SK-N-SH (cell line): Measurements from ENCODE around the gene OR51E2. TPM values are rescaled to one million over a fixed set of nuclear protein-coding genes. Genes with fewer than 3 reads are reported as not detected.

Experiments used
- CTCF ChIA-PET: fragments of 300-600, 350-600 bp; formaldehyde crosslinking; extraction: SDS; loops from one replicate; lab custom pipeline; 2021; lab: Yijun Ruan, JAX
- POLR2A ChIA-PET: fragments of 350-600 bp; sonication (Branson Sonifier 250); formaldehyde crosslinking; extraction: SDS; loops from one replicate; lab custom pipeline; 2020; ENCODE audit warnings: antibody characterized with exemption, inconsistent platforms; lab: Yijun Ruan, JAX
- DNase-seq: peaks from one replicate; pipeline ENCODE4 v3.0.0; 2012
- H2AFZ ChIP-seq: fragments of 200-600 bp; sonication (generic); 2 replicates; pipeline ENCODE4 v1.8.1; 2016; ENCODE audit warnings: antibody characterized with exemption, mild to moderate bottlenecking, low read depth
- H3F3A ChIP-seq: fragments of 200-600 bp; sonication (generic); replicated peaks from 2 replicates; pipeline ENCODE3; 2016; ENCODE audit warnings: antibody characterized with exemption, mild to moderate bottlenecking; ENCODE audit not compliant: insufficient read depth
- H3K27ac ChIP-seq, 2 experiments: fragments of 200-500 bp in 1 of 2; fragments of 200-600 bp in 1 of 2; sonication (Bioruptor generic) in 1 of 2; sonication (generic), shearing (Covaris generic) in 1 of 2; 2 replicates each; pipeline versions ENCODE4 v1.5.1 to v1.6.1; 2014 to 2016; ENCODE audit warnings: low read depth in 2 of 2, inconsistent platforms in 1 of 2, low read length in 1 of 2, mild to moderate bottlenecking in 1 of 2, mixed read lengths in 1 of 2
- H3K27me3 ChIP-seq: fragments of 200-600 bp; sonication (generic), shearing (Covaris generic); 2 replicates; pipeline ENCODE4 v1.6.1; 2016; ENCODE audit warnings: mixed run types; ENCODE audit not compliant: insufficient read depth
- H3K36me3 ChIP-seq, 2 experiments: fragments of 200-500 bp in 1 of 2; fragments of 200-600 bp in 1 of 2; sonication (Bioruptor generic) in 1 of 2; sonication (generic) in 1 of 2; replicated peaks in 1 of 2; 2 replicates each; pipeline versions ENCODE3 to v1.5.1; 2014 to 2016; ENCODE audit warnings: low read length in 1 of 2, mild to moderate bottlenecking in 1 of 2; ENCODE audit not compliant: insufficient read depth in 2 of 2, control insufficient read depth in 1 of 2
- H3K4me1 ChIP-seq, 2 experiments: fragments of 200-500 bp in 1 of 2; fragments of 200-600 bp in 1 of 2; sonication (Bioruptor generic) in 1 of 2; sonication (generic), shearing (Covaris generic) in 1 of 2; 2 replicates each; pipeline versions ENCODE4 v1.5.1 to v1.6.1; 2014 to 2016; ENCODE audit warnings: low read depth in 1 of 2, low read length in 1 of 2, mixed run types in 1 of 2; ENCODE audit not compliant: insufficient read depth in 2 of 2, control insufficient read depth in 1 of 2
- H3K4me2 ChIP-seq: fragments of 200-600 bp; sonication (generic), shearing (Covaris generic); 2 replicates; pipeline ENCODE4 v1.6.1; 2017; ENCODE audit warnings: mixed run types
- H3K4me3 ChIP-seq, 2 experiments: fragments of 200-500 bp in 1 of 2; fragments of 200-600 bp in 1 of 2; sonication (Bioruptor generic) in 1 of 2; sonication (generic), shearing (Covaris generic) in 1 of 2; 2 replicates each; pipeline versions ENCODE4 v1.5.1 to v1.8.1; 2014 to 2016; ENCODE audit warnings: low read depth in 2 of 2, inconsistent platforms in 1 of 2, low read length in 1 of 2, mild to moderate bottlenecking in 1 of 2, mixed read lengths in 1 of 2, moderate library complexity in 1 of 2
- H3K79me2 ChIP-seq: fragments of 200-600 bp; sonication (generic); 2 replicates; pipeline ENCODE4 v1.8.1; 2017; ENCODE audit warnings: mild to moderate bottlenecking; ENCODE audit not compliant: insufficient read depth
- H3K9ac ChIP-seq: fragments of 200-600 bp; sonication (generic); 2 replicates; pipeline ENCODE4 v1.6.1; 2017; ENCODE audit warnings: mixed run types
- H3K9me2 ChIP-seq: fragments of 200-600 bp; sonication (generic); 2 replicates; pipeline ENCODE4 v1.6.1; 2017; ENCODE audit warnings: mixed run types
- H3K9me3 ChIP-seq: fragments of 200-600 bp; sonication (generic); 2 replicates; pipeline ENCODE4 v1.6.1; 2017; ENCODE audit warnings: mixed run types, mild to moderate bottlenecking, moderate library complexity
- H4K20me1 ChIP-seq: fragments of 200-600 bp; sonication (generic); 2 replicates; pipeline ENCODE4 v1.6.1; 2017; ENCODE audit warnings: mild to moderate bottlenecking, mixed run types; ENCODE audit not compliant: insufficient read depth
- CHD2 ChIP-seq: fragments of 150-350 bp; IDR thresholded peaks from 2 replicates; pipeline ENCODE4 v1.6.1; 2018; ENCODE audit warnings: low read length; ENCODE audit not compliant: partially characterized antibody
- ELF1 ChIP-seq: IDR thresholded peaks from 2 replicates; pipeline ENCODE4 v1.4.0; 2012
- EP300 ChIP-seq, 2 experiments: IDR thresholded peaks; 2 replicates each; pipeline versions ENCODE4 v1.4.0 to v1.6.1; 2012; ENCODE audit warnings: borderline replicate concordance in 1 of 2, low read depth in 1 of 2, low read length in 1 of 2
- FOSL2 ChIP-seq: IDR thresholded peaks from 2 replicates; pipeline ENCODE4 v1.4.0; 2012; ENCODE audit warnings: low read depth, mild to moderate bottlenecking, moderate library complexity, borderline replicate concordance
- GATA2 ChIP-seq: sonication (generic); formaldehyde crosslinking; IDR thresholded peaks from 2 replicates; pipeline ENCODE4 v1.5.0; 2020; ENCODE audit warnings: mild to moderate bottlenecking, missing genetic modification reagents
- JUND ChIP-seq: IDR thresholded peaks from 2 replicates; pipeline ENCODE4 v1.4.0; 2012
- MEF2A ChIP-seq: IDR thresholded peaks from 2 replicates; pipeline ENCODE4 v1.4.0; 2012; ENCODE audit warnings: low read depth, borderline replicate concordance
- NFIC ChIP-seq: IDR thresholded peaks from 2 replicates; pipeline ENCODE4 v1.4.0; 2012; ENCODE audit warnings: borderline replicate concordance
- NRF1 ChIP-seq: IDR thresholded peaks from 2 replicates; pipeline ENCODE4 v1.6.1; 2012; ENCODE audit warnings: low read depth, mild to moderate bottlenecking, low read length
- POLR2AphosphoS5 ChIP-seq: IDR thresholded peaks from 2 replicates; pipeline ENCODE4 v1.6.1; 2012; ENCODE audit warnings: low read depth, low read length
- RCOR1 ChIP-seq: fragments of 150-350 bp; IDR thresholded peaks from 2 replicates; pipeline ENCODE4 v1.6.1; 2017; ENCODE audit warnings: antibody characterized with exemption, low read length
- RXRA ChIP-seq: IDR thresholded peaks from 2 replicates; pipeline ENCODE4 v1.4.0; 2012; ENCODE audit warnings: low read depth, mild to moderate bottlenecking, borderline replicate concordance
- SMC3 ChIP-seq: IDR thresholded peaks from 2 replicates; pipeline ENCODE4 v1.6.1; 2012; ENCODE audit warnings: low read depth, low read length, improper control_type of control experiment
- TAF1 ChIP-seq: IDR thresholded peaks from 2 replicates; pipeline ENCODE4 v1.6.1; 2012; ENCODE audit warnings: low read depth, mild to moderate bottlenecking, low read length, moderate library complexity, borderline replicate concordance
- TEAD4 ChIP-seq: IDR thresholded peaks from 2 replicates; pipeline ENCODE4 v1.4.0; 2012; ENCODE audit warnings: mild to moderate bottlenecking, borderline replicate concordance; ENCODE audit not compliant: insufficient read depth
- YY1 ChIP-seq: IDR thresholded peaks from 2 replicates; pipeline ENCODE4 v1.4.0; 2012; ENCODE audit warnings: low read depth, mild to moderate bottlenecking
- WGBS: methylation state at CpG from one replicate; pipeline ENCODE4 v1.1.6; 2017; ENCODE audit warnings: low lambda C conversion rate; 5-methylcytosine and 5-hydroxymethylcytosine counted together
- polyA plus RNA-seq, 3 experiments: library from polyadenylated mRNA; depleted of rRNA; stranded (reverse); fragments of >200 nt; gene quantifications; 2 replicates each; pipeline ENCODE4 v1.2.3, GENCODE V29; 2012
- TF ChIP-seq, protein P1 (sequence below): fragments of 200-600 bp; sonication (generic); IDR thresholded peaks from 2 replicates; pipeline ENCODE4 v1.6.1; 2017; ENCODE audit warnings: antibody characterized with exemption, mild to moderate bottlenecking, moderate library complexity

OR51E2 gene
- polyA plus RNA-seq, 1 of the 3 experiments (the other 2 are of a cell fraction), result not detected

DNA sequence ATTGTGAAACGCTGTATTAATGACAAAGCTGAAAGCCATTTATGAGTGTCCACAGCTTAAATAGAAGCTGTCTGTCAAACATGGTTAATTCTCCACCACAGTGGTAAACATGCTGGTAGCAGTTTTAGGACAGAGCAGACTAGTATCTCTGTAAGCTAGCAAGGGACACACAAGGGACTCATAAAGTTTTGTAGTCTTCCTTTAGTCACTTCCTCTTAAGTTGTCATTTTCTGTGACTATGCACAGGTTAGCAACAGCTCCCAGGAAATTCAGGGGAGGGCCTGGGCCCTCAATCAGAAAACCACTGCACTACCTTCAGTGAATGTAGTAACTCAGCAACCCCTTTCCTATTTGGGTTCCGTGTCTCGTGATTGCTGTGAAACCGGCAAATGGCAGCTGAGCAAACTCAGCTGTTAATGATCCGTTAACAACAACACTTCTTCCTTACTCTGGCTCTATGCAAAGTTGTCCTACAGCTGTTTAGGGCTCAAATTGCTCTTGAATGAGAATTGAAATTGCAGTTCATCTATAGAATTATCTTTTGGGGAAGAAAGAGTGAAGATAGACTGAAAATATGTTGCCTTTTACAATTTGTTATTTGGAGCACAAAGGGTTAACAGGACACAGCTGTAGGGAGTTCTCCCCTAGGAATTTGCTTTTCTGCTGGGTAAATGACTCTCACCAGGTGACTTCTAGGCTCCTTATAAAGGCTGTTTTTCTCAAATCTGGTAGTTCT lies 6.6 kb upstream of the OR51E2 start, which contains the start of gene MMP26:
TSS of gene MMP26 (plus strand) at position 731 of the 736 bp plus-strand sequence.
- WGBS, result 0% methylated on average over 5 of the region's 5 CpGs
- H3K79me2 ChIP-seq, result no peaks in the 10 kb centered on the region
- no peaks in the 10 kb centered on the region for H4K20me1 ChIP-seq
- H3F3A ChIP-seq, result no peaks in the 10 kb centered on the region
- TF ChIP-seq TEAD4 (no peak), MEF2A (no peak), JUND (no peak), POLR2AphosphoS5 (no peak), CHD2 (no peak), SMC3 (no peak), RCOR1 (no peak), TAF1 (no peak), GATA2 (CRISPR knock-in tag) (no peak), RXRA (no peak), NFIC (no peak), ELF1 (no peak), FOSL2 (no peak), EP300 (IDR thresholded peaks at IDR 0.05; ENCODE audit: borderline replicate concordance in 1 of 2, low read depth in 1 of 2, low read length in 1 of 2) (no peak)
- TF ChIP-seq, protein P1, sequence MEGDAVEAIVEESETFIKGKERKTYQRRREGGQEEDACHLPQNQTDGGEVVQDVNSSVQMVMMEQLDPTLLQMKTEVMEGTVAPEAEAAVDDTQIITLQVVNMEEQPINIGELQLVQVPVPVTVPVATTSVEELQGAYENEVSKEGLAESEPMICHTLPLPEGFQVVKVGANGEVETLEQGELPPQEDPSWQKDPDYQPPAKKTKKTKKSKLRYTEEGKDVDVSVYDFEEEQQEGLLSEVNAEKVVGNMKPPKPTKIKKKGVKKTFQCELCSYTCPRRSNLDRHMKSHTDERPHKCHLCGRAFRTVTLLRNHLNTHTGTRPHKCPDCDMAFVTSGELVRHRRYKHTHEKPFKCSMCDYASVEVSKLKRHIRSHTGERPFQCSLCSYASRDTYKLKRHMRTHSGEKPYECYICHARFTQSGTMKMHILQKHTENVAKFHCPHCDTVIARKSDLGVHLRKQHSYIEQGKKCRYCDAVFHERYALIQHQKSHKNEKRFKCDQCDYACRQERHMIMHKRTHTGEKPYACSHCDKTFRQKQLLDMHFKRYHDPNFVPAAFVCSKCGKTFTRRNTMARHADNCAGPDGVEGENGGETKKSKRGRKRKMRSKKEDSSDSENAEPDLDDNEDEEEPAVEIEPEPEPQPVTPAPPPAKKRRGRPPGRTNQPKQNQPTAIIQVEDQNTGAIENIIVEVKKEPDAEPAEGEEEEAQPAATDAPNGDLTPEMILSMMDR, result no peak
- H3K4me3 ChIP-seq, result no peak within 1 kb of the TSS
- H3K9me3 ChIP-seq, result no peaks in the 10 kb centered on the region
- H3K4me1 ChIP-seq, result no peaks in the 10 kb centered on the region
- DNase-seq, result no peak
- H2AFZ ChIP-seq, result no peak within 1 kb of the TSS
- ChIA-PET POLR2A (no interaction called here), CTCF (interaction anchor here (1.3 kb wide), 1 partner anchor 68 kb away, joined by 4 read pairs; the partner anchor contains the start of gene OR51D1)
- no peak within 1 kb of the TSS for H3K9ac ChIP-seq
- no peaks in the 10 kb centered on the region for H3K36me3 ChIP-seq
- no peak within 1 kb of the TSS for H3K4me2 ChIP-seq
- no peaks in the 10 kb centered on the region; the same call in 1 of the 2 replicates for H3K27me3 ChIP-seq
- no peak within 1 kb of the TSS for H3K27ac ChIP-seq
- no peaks in the 10 kb centered on the region for H3K9me2 ChIP-seq

DNA sequence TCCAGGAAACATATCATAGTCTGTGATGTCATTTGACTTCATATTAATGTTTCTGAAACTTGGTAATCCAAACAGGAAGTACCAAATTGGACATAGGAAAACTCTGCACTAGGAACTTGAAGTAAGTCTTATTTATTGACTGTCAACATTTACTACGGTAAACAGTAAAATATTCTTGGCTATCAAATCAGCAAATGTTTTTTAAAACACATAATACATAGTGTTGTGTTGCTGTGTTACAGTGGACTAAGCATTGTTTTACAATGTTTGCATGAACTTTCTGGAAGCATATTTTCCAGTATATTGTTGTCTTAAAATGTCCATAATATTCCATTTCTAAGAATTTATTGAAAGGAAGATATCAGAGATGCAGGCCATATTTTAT lies 2.8 kb upstream of the OR51E2 start:
- Histone ChIP-seq H3K9me3 (no peaks in the 10 kb centered on the region), H3K79me2 (no peaks in the 10 kb centered on the region), H3K36me3 (no peaks in the 10 kb centered on the region), H3K27ac (no peak overlapping the region), H2AFZ (no peak overlapping the region), H3K27me3 (no peaks in the 10 kb centered on the region; the same call in 1 of the 2 replicates), H3F3A (no peaks in the 10 kb centered on the region), H3K4me3 (no peak overlapping the region), H3K4me2 (no peak overlapping the region), H3K9me2 (no peaks in the 10 kb centered on the region), H3K9ac (no peak overlapping the region), H3K4me1 (no peaks in the 10 kb centered on the region), H4K20me1 (no peaks in the 10 kb centered on the region)
- TF ChIP-seq YY1 (no peak), MEF2A (no peak), NFIC (no peak), POLR2AphosphoS5 (no peak), RXRA (no peak), NRF1 (no peak)
- POLR2A ChIA-PET, result no interaction called here
- DNase-seq, result no peak
- WGBS, result 10% methylated on average over 1 of the region's 1 CpG
- CTCF ChIA-PET, result no interaction called here
